SKM-1 treated with dmso at 0.1 percent for 144 hours (cell line): ENCODE results near the gene PSMF1.
"Not testable (repeated sequence)": the region's sequence is repeated elsewhere in the genome, so short reads cannot be mapped to it uniquely, and the experiment has no call there.

ENCODE experiments used
- DNase-seq: peaks from one replicate; lab custom pipeline; 2025; ENCODE audit not compliant: unreplicated experiment; lab: John Stamatoyannopoulos, UW

The PSMF1 gene

GRCh38 chr20:1212607-1213396, 94.4 kb downstream of the PSMF1 start:
- DNase-seq, result peak; percentile 23

DNA sequence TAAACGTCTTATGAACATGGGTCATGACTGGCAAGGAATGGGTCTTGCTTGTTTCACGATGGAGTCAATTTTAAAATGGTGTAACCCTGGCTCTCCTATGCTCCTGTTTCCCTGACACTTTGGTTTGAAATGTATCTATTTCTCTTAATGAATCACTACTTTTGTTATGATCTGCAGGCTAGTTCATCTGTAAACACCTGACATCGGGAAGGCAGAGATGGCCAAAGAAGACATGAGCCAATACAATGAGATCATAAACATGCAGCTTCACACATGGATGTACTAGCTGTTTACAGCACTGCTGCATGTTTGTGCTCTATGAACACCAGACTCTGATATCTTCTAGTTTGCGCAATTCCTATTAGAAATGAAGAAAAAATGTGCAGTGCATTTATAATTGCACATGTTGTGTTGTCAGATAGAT, 96.4 kb downstream of the PSMF1 start:
- no peak for DNase-seq

DNA sequence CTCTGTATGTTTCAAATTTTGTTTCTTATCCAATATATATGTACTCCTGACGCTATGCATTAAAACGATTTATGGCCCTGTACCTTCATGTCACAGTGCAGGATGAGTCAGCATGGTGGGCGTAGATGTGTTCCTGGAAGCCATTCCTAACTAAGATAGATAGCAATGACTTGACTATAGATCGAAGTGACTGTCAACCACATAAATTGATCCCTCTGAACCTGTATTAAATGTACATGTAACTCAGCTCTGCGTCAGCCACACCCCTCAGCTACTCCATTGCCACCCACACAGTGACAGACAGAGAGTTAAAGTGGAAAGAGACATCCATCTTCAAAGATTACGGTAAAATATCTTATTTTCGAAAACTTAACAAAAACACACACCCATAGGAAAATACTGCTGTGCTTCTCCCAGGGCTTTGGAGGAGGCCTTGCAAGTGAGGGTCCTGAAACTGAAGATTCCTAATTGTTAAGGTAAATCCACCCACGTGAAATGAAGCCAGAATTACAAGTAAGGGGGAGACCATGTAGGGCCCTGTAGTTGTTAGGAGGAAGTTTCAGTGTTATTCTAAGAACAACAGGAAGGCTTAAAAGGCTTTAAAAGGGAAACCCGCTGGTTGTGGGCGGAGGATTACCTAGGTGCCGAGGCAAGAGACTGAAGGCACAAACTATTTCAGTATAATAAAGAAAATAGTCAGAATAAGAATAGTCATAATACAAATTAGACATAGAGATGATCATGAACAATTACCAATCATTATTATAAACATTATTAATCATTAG, 97.2 kb downstream of the PSMF1 start:
- DNase-seq, result no peak

GRCh38 chr20:1216527-1217427, 98.4 kb downstream of the PSMF1 start:
- DNase-seq, result not testable (repeated sequence)
